Cardiac fibroblast (primary cell): Measurements from ENCODE around the gene SPOCK3.

ENCODE experiments used
- DNase-seq, 2 donors: peaks; one replicate each; pipeline versions ENCODE4 v3.0.0 to v3.0.0-alpha.2; 2010; ENCODE audit warnings: low read depth in 2 of 2
- H3K4me3 ChIP-seq, 2 donors: replicated peaks in 1 of 2; 1 replicate in 1 of 2; 2 replicates in 1 of 2; pipeline ENCODE4 v1.5.1; 2011; ENCODE audit warnings: low read depth in 2 of 2, low read length in 2 of 2, mild to moderate bottlenecking in 2 of 2, moderate library complexity in 1 of 2
- CTCF ChIP-seq: IDR thresholded peaks from one replicate; pipeline ENCODE4 v1.5.1; 2011; ENCODE audit warnings: low read depth, mild to moderate bottlenecking, low read length, inconsistent platforms

The SPOCK3 gene

GRCh38 chr4:167031534-167032156 is 202.6 kb downstream of the SPOCK3 start:
- DNase-seq, result peak; percentile 33 to 73
- no peak overlapping the region for H3K4me3 ChIP-seq
- no peak for TF ChIP-seq CTCF

- no peak for TF ChIP-seq CTCF
- no peak overlapping the region for H3K4me3 ChIP-seq
- no peak for DNase-seq
Observed at GRCh38 chr4:167028976-167029375, 205.3 kb downstream of the SPOCK3 start.

- DNase-seq, result peak in 1 of 2 donors; percentile 57
- TF ChIP-seq CTCF, result no peak
- no peak overlapping the region for H3K4me3 ChIP-seq
Observed at GRCh38 chr4:167025670-167026069, 208.6 kb downstream of the SPOCK3 start.

- no peak for DNase-seq
- H3K4me3 ChIP-seq, result no peak overlapping the region
- no peak for TF ChIP-seq CTCF
Observed at GRCh38 chr4:167023364-167023925, 210.8 kb downstream of the SPOCK3 start.

GRCh38 chr4:167021545-167022155 is 212.6 kb downstream of the SPOCK3 start:
- TF ChIP-seq CTCF, result peak; percentile 66
- DNase-seq, result peak; percentile 79 to 80

GRCh38 chr4:167020410-167020809 is 213.9 kb downstream of the SPOCK3 start:
- peak; percentile 43 for TF ChIP-seq CTCF
- no peak overlapping the region for H3K4me3 ChIP-seq
- peak in 1 of 2 donors; percentile 23 for DNase-seq

More at GRCh38 chr4:167021545-167022155, 212.6 kb downstream of the SPOCK3 start:
- no peak overlapping the region for H3K4me3 ChIP-seq
